H1 (cell line): ENCODE data around the gene LIN28B. TPM values are rescaled to one million over a fixed set of nuclear protein-coding genes. Genes with fewer than 3 reads are reported as not detected.

Experiments used
- CTCF ChIA-PET: fragments of 300-600 bp; sonication (Branson Sonifier 250); formaldehyde crosslinking; loops from one replicate; lab custom pipeline; 2021; ENCODE audit not compliant: partially characterized antibody; lab: Charles Lee
- POLR2A ChIA-PET: fragments of 300-600 bp; sonication (Branson Sonifier 250); formaldehyde crosslinking; loops from one replicate; lab custom pipeline; 2021; ENCODE audit warnings: inconsistent platforms; ENCODE audit not compliant: partially characterized antibody; lab: Charles Lee
- DNase-seq, 2 experiments: peaks; one replicate each; pipeline versions ENCODE4 v3.0.0 to v3.0.0-alpha.2; 2010 to 2022; ENCODE audit warnings: low spot score in 2 of 2, low read depth in 1 of 2, mixed read lengths in 1 of 2
- FAIRE-seq: peaks from 2 replicates; lab custom pipeline; 2011; peaks lifted over from hg19 to GRCh38; lab: Jason Lieb, UNC
- H2AFZ ChIP-seq: 2 replicates; pipeline ENCODE4 v1.8.1; 2012; ENCODE audit warnings: low read length, inconsistent platforms
- H2AK5ac ChIP-seq: 2 replicates; pipeline ENCODE4 v1.6.1; 2013; ENCODE audit warnings: low read depth, low read length
- H2BK120ac ChIP-seq: replicated peaks from 2 replicates; pipeline ENCODE3; 2013; ENCODE audit warnings: low read depth, low read length, inconsistent platforms
- H2BK12ac ChIP-seq: 2 replicates; pipeline ENCODE4 v1.6.1; 2013; ENCODE audit warnings: low read depth, low read length
- H2BK15ac ChIP-seq: 2 replicates; pipeline ENCODE4 v1.6.1; 2013; ENCODE audit warnings: low read length
- H2BK20ac ChIP-seq: 2 replicates; pipeline ENCODE4 v1.6.1; 2013; ENCODE audit warnings: low read length
- H2BK5ac ChIP-seq: 2 replicates; pipeline ENCODE4 v1.6.1; 2013; ENCODE audit warnings: low read depth, low read length
- H3K14ac ChIP-seq: 2 replicates; pipeline ENCODE4 v1.6.1; 2013; ENCODE audit warnings: inconsistent platforms; ENCODE audit not compliant: insufficient read length
- H3K18ac ChIP-seq: 2 replicates; pipeline ENCODE4 v1.6.1; 2013; ENCODE audit warnings: low read length; ENCODE audit errors: extremely low read depth
- H3K23ac ChIP-seq: 2 replicates; pipeline ENCODE4 v1.6.1; 2013; ENCODE audit warnings: inconsistent platforms; ENCODE audit not compliant: insufficient read length
- H3K23me2 ChIP-seq: 2 replicates; pipeline ENCODE4 v1.6.1; 2013; ENCODE audit warnings: low read depth, low read length
- H3K27ac ChIP-seq: 2 replicates; pipeline ENCODE4 v1.6.1; 2011; ENCODE audit warnings: low read depth, low read length, inconsistent platforms
- H3K27me3 ChIP-seq, 4 experiments: replicated peaks in 1 of 4; 1 replicate in 1 of 4; 2 replicates in 3 of 4; pipeline versions ENCODE4 v1.6.1 to v1.8.1; 2011 to 2013; ENCODE audit warnings: low read length in 3 of 4, mild to moderate bottlenecking in 3 of 4, inconsistent platforms in 2 of 4, mixed read lengths in 2 of 4, moderate library complexity in 1 of 4; ENCODE audit not compliant: control insufficient read depth in 3 of 4, insufficient read depth in 3 of 4; ENCODE audit errors: extremely low read depth in 1 of 4
- H3K36me3 ChIP-seq, 4 experiments: 2 replicates each; pipeline versions ENCODE4 v1.6.1 to v1.8.1; 2011 to 2013; ENCODE audit warnings: mild to moderate bottlenecking in 4 of 4, low read length in 3 of 4, moderate library complexity in 2 of 4, control low read depth in 1 of 4, inconsistent platforms in 1 of 4; ENCODE audit not compliant: insufficient read depth in 4 of 4, control insufficient read depth in 2 of 4
- H3K4ac ChIP-seq: replicated peaks from 2 replicates; pipeline ENCODE3; 2013; ENCODE audit warnings: low read length, low read depth, mixed read lengths, inconsistent platforms; ENCODE audit not compliant: insufficient read length
- H3K4me1 ChIP-seq, 4 experiments: replicated peaks in 1 of 4; 1 replicate in 1 of 4; 2 replicates in 3 of 4; pipeline versions ENCODE4 v1.6.1 to v1.8.1; 2011 to 2013; ENCODE audit warnings: low read length in 3 of 4, inconsistent platforms in 2 of 4, mixed read lengths in 1 of 4; ENCODE audit not compliant: insufficient read depth in 4 of 4, control insufficient read depth in 3 of 4
- H3K4me2 ChIP-seq, 2 experiments: 2 replicates each; pipeline versions ENCODE4 v1.6.1 to v1.8.1; 2011 to 2013; ENCODE audit warnings: low read depth in 2 of 2, low read length in 2 of 2, control low read depth in 1 of 2, inconsistent platforms in 1 of 2, mild to moderate bottlenecking in 1 of 2; ENCODE audit not compliant: insufficient read depth in 1 of 2
- H3K4me3 ChIP-seq, 4 experiments: fragments of 200-600, 300-600 bp in 1 of 4; sonication (generic), shearing (Covaris generic), sonication (Bioruptor Twin) in 1 of 4; 2 replicates each; pipeline versions ENCODE4 v1.5.1 to v1.8.1; 2011 to 2016; ENCODE audit warnings: low read length in 4 of 4, low read depth in 3 of 4, control low read depth in 2 of 4, inconsistent platforms in 2 of 4, mild to moderate bottlenecking in 2 of 4, mixed read lengths in 1 of 4, moderate library complexity in 1 of 4; ENCODE audit not compliant: insufficient read depth in 2 of 4; ENCODE audit errors: extremely low read depth in 1 of 4
- H3K56ac ChIP-seq: replicated peaks from 2 replicates; pipeline ENCODE3; 2013; ENCODE audit warnings: low read depth, mild to moderate bottlenecking, mixed read lengths, low read length, inconsistent platforms; ENCODE audit not compliant: insufficient read length
- H3K79me1 ChIP-seq: 2 replicates; pipeline ENCODE4 v1.6.1; 2013; ENCODE audit warnings: low read depth, low read length, control low read depth
- H3K79me2 ChIP-seq, 2 experiments: 2 replicates each; pipeline versions ENCODE4 v1.6.1 to v1.8.1; 2012 to 2013; ENCODE audit warnings: low read length in 2 of 2, mild to moderate bottlenecking in 2 of 2, inconsistent platforms in 1 of 2; ENCODE audit not compliant: insufficient read depth in 2 of 2, control insufficient read depth in 1 of 2
- H3K9ac ChIP-seq, 4 experiments: replicated peaks in 1 of 4; 1 replicate in 1 of 4; 2 replicates in 3 of 4; pipeline versions ENCODE4 v1.6.1 to v1.8.1; 2011 to 2013; ENCODE audit warnings: low read depth in 3 of 4, low read length in 3 of 4, control low read depth in 2 of 4, mild to moderate bottlenecking in 2 of 4, moderate library complexity in 2 of 4, inconsistent platforms in 1 of 4; ENCODE audit errors: extremely low read depth in 1 of 4
- H3K9me3 ChIP-seq, 2 experiments: 2 replicates each; pipeline versions ENCODE4 v1.6.1 to v1.8.1; 2012 to 2013; ENCODE audit warnings: mild to moderate bottlenecking in 2 of 2, moderate library complexity in 2 of 2, control low read depth in 1 of 2, inconsistent platforms in 1 of 2, low read depth in 1 of 2, low read length in 1 of 2, mixed read lengths in 1 of 2; ENCODE audit not compliant: insufficient read depth in 2 of 2
- H4K20me1 ChIP-seq, 2 experiments: replicated peaks in 1 of 2; 2 replicates each; pipeline versions ENCODE3 to v1.8.1; 2011 to 2013; ENCODE audit warnings: inconsistent platforms in 2 of 2, low read length in 2 of 2, mild to moderate bottlenecking in 1 of 2; ENCODE audit not compliant: insufficient read depth in 2 of 2, control insufficient read depth in 1 of 2
- H4K5ac ChIP-seq: 2 replicates; pipeline ENCODE4 v1.6.1; 2013; ENCODE audit warnings: low read length, low read depth, mixed read lengths, inconsistent platforms; ENCODE audit not compliant: insufficient read length
- H4K8ac ChIP-seq: 2 replicates; pipeline ENCODE4 v1.8.0; 2013; ENCODE audit warnings: mild to moderate bottlenecking, moderate library complexity, low read length, inconsistent platforms; ENCODE audit not compliant: insufficient read depth; ENCODE audit errors: extremely low read depth
- H4K91ac ChIP-seq: replicated peaks from 2 replicates; pipeline ENCODE3; 2013; ENCODE audit warnings: low read length, mixed read lengths, inconsistent platforms; ENCODE audit not compliant: insufficient read length
- ASH2L ChIP-seq: fragments of 200-600, 300-600 bp; sonication (generic); IDR thresholded peaks from one replicate; pipeline ENCODE4 v1.7.1; 2017; ENCODE audit warnings: low read length
- ATF2 ChIP-seq: IDR thresholded peaks from 2 replicates; pipeline ENCODE4 v1.6.1; 2012; ENCODE audit warnings: low read length, inconsistent platforms
- CEBPB ChIP-seq: IDR thresholded peaks from 2 replicates; pipeline ENCODE4 v1.6.1; 2012; ENCODE audit warnings: low read depth, low read length
- EGR1 ChIP-seq: IDR thresholded peaks from 2 replicates; pipeline ENCODE4 v1.6.1; 2011; ENCODE audit warnings: low read depth, low read length, borderline replicate concordance
- JUN ChIP-seq: IDR thresholded peaks from 2 replicates; pipeline ENCODE4 v1.6.1; 2011; ENCODE audit warnings: low read depth, mild to moderate bottlenecking, improper control_type of control experiment, low read length
- JUND ChIP-seq: IDR thresholded peaks from 2 replicates; pipeline ENCODE4 v1.6.1; 2011; ENCODE audit warnings: mild to moderate bottlenecking, improper control_type of control experiment, low read length
- NANOG ChIP-seq: IDR thresholded peaks from 2 replicates; pipeline ENCODE4 v1.6.1; 2011; ENCODE audit warnings: low read length, low read depth, mild to moderate bottlenecking, inconsistent platforms; ENCODE audit not compliant: insufficient read depth, poor library complexity, severe bottlenecking
- NRF1 ChIP-seq: IDR thresholded peaks from 2 replicates; pipeline ENCODE4 v1.6.1; 2011; ENCODE audit warnings: mild to moderate bottlenecking, low read depth, low read length, improper control_type of control experiment
- POLR2A ChIP-seq, 2 experiments: IDR thresholded peaks; 1 replicate in 1 of 2; 2 replicates in 1 of 2; pipeline ENCODE4 v1.6.1; 2011; ENCODE audit warnings: low read depth in 2 of 2, low read length in 2 of 2, mild to moderate bottlenecking in 2 of 2; ENCODE audit errors: control extremely low read depth in 1 of 2
- SP1 ChIP-seq: IDR thresholded peaks from 2 replicates; pipeline ENCODE4 v1.6.1; 2011; ENCODE audit warnings: low read depth, low read length
- SRF ChIP-seq: IDR thresholded peaks from 2 replicates; pipeline ENCODE4 v1.6.1; 2011; ENCODE audit warnings: mild to moderate bottlenecking, low read depth, low read length, moderate library complexity
- SUZ12 ChIP-seq: fragments of 200-600 bp; sonication (generic); IDR thresholded peaks from 2 replicates; pipeline ENCODE4 v1.6.1; 2012; ENCODE audit warnings: mild to moderate bottlenecking, inconsistent platforms, low read length, moderate library complexity, mixed read lengths
- TCF12 ChIP-seq: IDR thresholded peaks from 2 replicates; pipeline ENCODE4 v1.6.1; 2011; ENCODE audit warnings: low read depth, mild to moderate bottlenecking, low read length
- ZNF274 ChIP-seq: IDR thresholded peaks from 2 replicates; pipeline ENCODE4 v1.7.0; 2012; ENCODE audit warnings: low read length, borderline replicate concordance; ENCODE audit errors: extremely low read depth
- WGBS, 2 experiments: shearing (Covaris generic) in 1 of 2; methylation state at CpG; one replicate each; pipeline versions ENCODE4 v1.1.6 to v1.1.7; 2013 to 2015; ENCODE audit warnings: low lambda C conversion rate in 2 of 2, mixed read lengths in 2 of 2, inconsistent platforms in 1 of 2, low coverage in 1 of 2, missing lambda C conversion rate in 1 of 2; ENCODE audit not compliant: insufficient replicate concordance in 2 of 2, insufficient coverage in 1 of 2, insufficient read length in 1 of 2; ENCODE audit errors: extremely low coverage in 1 of 2, missing lambda C conversion rate in 1 of 2; 5-methylcytosine and 5-hydroxymethylcytosine counted together
- polyA plus RNA-seq, 7 experiments: library from polyadenylated mRNA; depleted of rRNA in 3 of 7; stranded (reverse) in 5 of 7; unstranded in 2 of 7; fragments of >200 nt in 5 of 7; fragments of 200-250 nt in 2 of 7; gene quantifications; 1 replicate in 5 of 7; 2 replicates in 1 of 7; 4 replicates in 1 of 7; pipeline versions ENCODE4 v1.2.1 to v1.2.3, GENCODE V29; 2011 to 2013; ENCODE audit warnings: missing spikeins in 2 of 7, mixed read lengths in 2 of 7
- total RNA-seq: library from RNA; stranded (reverse); fragmentation: NEBNext Ultra II Directional; extraction: Animal tissue kit (Norgen Biotek cat#: 25700); gene quantifications from 2 replicates; pipeline ENCODE4 v1.2.1, GENCODE V29; 2021

LIN28B gene
- total and polyA plus RNA-seq, 2 of the 8 experiments (the other 6 are each of a cell fraction or from before 2014, with no cell fraction given), result 27.4 to 94.7 TPM

GRCh38 chr6:105005451-105005850 is 48.5 kb downstream of the LIN28B start:
- Histone ChIP-seq H2BK5ac (no peak overlapping the region), H3K4ac (no peak overlapping the region), H4K91ac (no peak overlapping the region), H3K23me2 (no peaks in the 10 kb centered on the region), H4K20me1 (peaks cover 1 to 2% of the 10 kb centered on the region in 2 experiments), H3K27ac (no peak overlapping the region), H2AFZ (no peak overlapping the region), H3K36me3 (peaks cover 0 to 13% (median 0%) of the 10 kb centered on the region in 4 experiments; a peak in 1 of 8 replicates), H3K18ac (no peak overlapping the region), H3K9ac (no peak overlapping the region), H3K23ac (no peak overlapping the region), H2AK5ac (no peak overlapping the region), H3K27me3 (no peaks in the 10 kb centered on the region), H2BK15ac (no peak overlapping the region), H3K4me1 (no peaks in the 10 kb centered on the region; a peak in 3 of 7 replicates), H2BK12ac (no peak overlapping the region), H3K56ac (no peak overlapping the region), H4K8ac (no peak overlapping the region; the same call in 1 of the 2 replicates), H3K14ac (no peak overlapping the region), H2BK120ac (no peak overlapping the region), H3K9me3 (no peaks in the 10 kb centered on the region), H4K5ac (no peak overlapping the region), H3K79me1 (peaks cover 2% of the 10 kb centered on the region; the same call in 1 of the 2 replicates), H2BK20ac (no peak overlapping the region), H3K4me3 (no peak overlapping the region), H3K79me2 (peaks cover 0 to 79% of the 10 kb centered on the region in 2 experiments; a peak in 2 of 4 replicates), H3K4me2 (no peak overlapping the region)
- ChIA-PET POLR2A (interaction anchor here (0.6 to 0.9 kb wide), 5 partner anchors 9 to 68 kb away, joined by 3 read pairs; no protein-coding TSS in a partner anchor), CTCF (interaction anchor here (0.7 kb wide), 1 partner anchor 24 kb away, joined by 3 read pairs; no protein-coding TSS in a partner anchor)
- 88% methylated on average over 1 of the region's 1 CpG; no CpG with 5 or more reads in 1 of the 2 experiments for WGBS, 2 experiments
- no peak for FAIRE-seq
- DNase-seq, result no peak
- TF ChIP-seq ATF2, result no peak
- TF ChIP-seq CEBPB, result no peak
- TF ChIP-seq TCF12, result no peak
- TF ChIP-seq SUZ12, result no peak
- TF ChIP-seq EGR1, result no peak
- TF ChIP-seq ASH2L, result no peak
- no peak for TF ChIP-seq JUN
- TF ChIP-seq NANOG, result no peak
- no peak for TF ChIP-seq NRF1
- no peak for TF ChIP-seq SP1
- TF ChIP-seq SRF, result no peak
- no peak for TF ChIP-seq POLR2A (IDR thresholded peaks at IDR 0.05; ENCODE audit: control extremely low read depth in 1 of 2, low read depth in 2 of 2, low read length in 2 of 2)
- no peak for TF ChIP-seq JUND
- TF ChIP-seq ZNF274, result no peak
